Anterior cingulate cortex (tissue), 58 donors: ENCODE measurements around the gene SAMD9L.
A peak's percentile ranks its signal among the peaks of the same experiment; 100 is the strongest.
"Not testable (repeated sequence)": the region's sequence is repeated elsewhere in the genome, so short reads cannot be mapped to it uniquely, and the experiment has no call there.

ENCODE experiments used
- DNase-seq, 58 donors: peaks; one replicate each; lab custom pipeline; 2025; lab: John Stamatoyannopoulos, UW

SAMD9L gene

GRCh38 chr7:93146472-93147141 lies 1.6 kb downstream of the SAMD9L start:
- no peak for DNase-seq

- DNase-seq, result no peak
These were observed 2.1 kb downstream of the SAMD9L start for GRCh38 chr7:93146036-93146435.

- DNase-seq, result no peak
These were observed 2.8 kb downstream of the SAMD9L start for GRCh38 chr7:93145354-93145753.

- no peak for DNase-seq
These were observed 6.1 kb downstream of the SAMD9L start for GRCh38 chr7:93142127-93142526.

GRCh38 chr7:93140582-93141191 lies 7.5 kb downstream of the SAMD9L start:
- no peak for DNase-seq

GRCh38 chr7:93138576-93138975 lies 9.6 kb downstream of the SAMD9L start:
- DNase-seq, result no peak

- no peak for DNase-seq
These were observed 15.2 kb downstream of the SAMD9L start for GRCh38 chr7:93133005-93133404.

GRCh38 chr7:93132216-93132615 lies 16.0 kb downstream of the SAMD9L start:
- DNase-seq, result no peak

- not testable (repeated sequence) for DNase-seq
These were observed 21.2 kb downstream of the SAMD9L start for GRCh38 chr7:93126954-93127353.

- not testable (repeated sequence) for DNase-seq
These were observed 24.7 kb downstream of the SAMD9L start for GRCh38 chr7:93123532-93123931.

- no peak for DNase-seq
These were observed 27.3 kb downstream of the SAMD9L start for GRCh38 chr7:93120592-93121549.

- no peak for DNase-seq
These were observed 28.8 kb downstream of the SAMD9L start for GRCh38 chr7:93119191-93119905.

GRCh38 chr7:93117852-93118530 lies 30.2 kb downstream of the SAMD9L start, which contains the start of gene SAMD9:
Gene SAMD9, minus strand, starts transcription at chr7:93117979. Its CDS starts 11,882 bp downstream, at chr7:93106097.
- DNase-seq, result peak in 4 of 58 donors; percentile 0 to 16 (median 6)

GRCh38 chr7:93117327-93117726 lies 30.9 kb downstream of the SAMD9L start:
- no peak for DNase-seq

GRCh38 chr7:93115796-93116195 lies 32.4 kb downstream of the SAMD9L start:
- no peak for DNase-seq

- DNase-seq, result no peak
These were observed 40.2 kb downstream of the SAMD9L start for GRCh38 chr7:93108003-93108402.

- DNase-seq, result no peak
These were observed 50.8 kb downstream of the SAMD9L start for GRCh38 chr7:93097388-93097787.

GRCh38 chr7:93092757-93093370 lies 55.3 kb downstream of the SAMD9L start:
- DNase-seq, result no peak
